H1 (cell line): Measurements from ENCODE around the gene ROBO4. TPM values are rescaled to one million over a fixed set of nuclear protein-coding genes. Genes with fewer than 3 reads are reported as not detected.

Experiments
- CTCF ChIA-PET: fragments of 300-600 bp; sonication (Branson Sonifier 250); formaldehyde crosslinking; loops from one replicate; lab custom pipeline; 2021; ENCODE audit not compliant: partially characterized antibody; lab: Charles Lee
- POLR2A ChIA-PET: fragments of 300-600 bp; sonication (Branson Sonifier 250); formaldehyde crosslinking; loops from one replicate; lab custom pipeline; 2021; ENCODE audit warnings: inconsistent platforms; ENCODE audit not compliant: partially characterized antibody; lab: Charles Lee
- DNase-seq, 2 experiments: peaks; one replicate each; pipeline versions ENCODE4 v3.0.0 to v3.0.0-alpha.2; 2010 to 2022; ENCODE audit warnings: low spot score in 2 of 2, low read depth in 1 of 2, mixed read lengths in 1 of 2
- FAIRE-seq: peaks from 2 replicates; lab custom pipeline; 2011; peaks lifted over from hg19 to GRCh38; lab: Jason Lieb, UNC
- H2AFZ ChIP-seq: 2 replicates; pipeline ENCODE4 v1.8.1; 2012; ENCODE audit warnings: low read length, inconsistent platforms
- H2AK5ac ChIP-seq: 2 replicates; pipeline ENCODE4 v1.6.1; 2013; ENCODE audit warnings: low read depth, low read length
- H2BK120ac ChIP-seq: replicated peaks from 2 replicates; pipeline ENCODE3; 2013; ENCODE audit warnings: low read depth, low read length, inconsistent platforms
- H2BK12ac ChIP-seq: 2 replicates; pipeline ENCODE4 v1.6.1; 2013; ENCODE audit warnings: low read depth, low read length
- H2BK15ac ChIP-seq: 2 replicates; pipeline ENCODE4 v1.6.1; 2013; ENCODE audit warnings: low read length
- H2BK20ac ChIP-seq: 2 replicates; pipeline ENCODE4 v1.6.1; 2013; ENCODE audit warnings: low read length
- H2BK5ac ChIP-seq: 2 replicates; pipeline ENCODE4 v1.6.1; 2013; ENCODE audit warnings: low read depth, low read length
- H3K14ac ChIP-seq: 2 replicates; pipeline ENCODE4 v1.6.1; 2013; ENCODE audit warnings: inconsistent platforms; ENCODE audit not compliant: insufficient read length
- H3K18ac ChIP-seq: 2 replicates; pipeline ENCODE4 v1.6.1; 2013; ENCODE audit warnings: low read length; ENCODE audit errors: extremely low read depth
- H3K23ac ChIP-seq: 2 replicates; pipeline ENCODE4 v1.6.1; 2013; ENCODE audit warnings: inconsistent platforms; ENCODE audit not compliant: insufficient read length
- H3K23me2 ChIP-seq: 2 replicates; pipeline ENCODE4 v1.6.1; 2013; ENCODE audit warnings: low read depth, low read length
- H3K27ac ChIP-seq: 2 replicates; pipeline ENCODE4 v1.6.1; 2011; ENCODE audit warnings: low read depth, low read length, inconsistent platforms
- H3K27me3 ChIP-seq, 4 experiments: replicated peaks in 1 of 4; 1 replicate in 1 of 4; 2 replicates in 3 of 4; pipeline versions ENCODE4 v1.6.1 to v1.8.1; 2011 to 2013; ENCODE audit warnings: low read length in 3 of 4, mild to moderate bottlenecking in 3 of 4, inconsistent platforms in 2 of 4, mixed read lengths in 2 of 4, moderate library complexity in 1 of 4; ENCODE audit not compliant: control insufficient read depth in 3 of 4, insufficient read depth in 3 of 4; ENCODE audit errors: extremely low read depth in 1 of 4
- H3K36me3 ChIP-seq, 4 experiments: 2 replicates each; pipeline versions ENCODE4 v1.6.1 to v1.8.1; 2011 to 2013; ENCODE audit warnings: mild to moderate bottlenecking in 4 of 4, low read length in 3 of 4, moderate library complexity in 2 of 4, control low read depth in 1 of 4, inconsistent platforms in 1 of 4; ENCODE audit not compliant: insufficient read depth in 4 of 4, control insufficient read depth in 2 of 4
- H3K4ac ChIP-seq: replicated peaks from 2 replicates; pipeline ENCODE3; 2013; ENCODE audit warnings: low read length, low read depth, mixed read lengths, inconsistent platforms; ENCODE audit not compliant: insufficient read length
- H3K4me1 ChIP-seq, 4 experiments: replicated peaks in 1 of 4; 1 replicate in 1 of 4; 2 replicates in 3 of 4; pipeline versions ENCODE4 v1.6.1 to v1.8.1; 2011 to 2013; ENCODE audit warnings: low read length in 3 of 4, inconsistent platforms in 2 of 4, mixed read lengths in 1 of 4; ENCODE audit not compliant: insufficient read depth in 4 of 4, control insufficient read depth in 3 of 4
- H3K4me2 ChIP-seq, 2 experiments: 2 replicates each; pipeline versions ENCODE4 v1.6.1 to v1.8.1; 2011 to 2013; ENCODE audit warnings: low read depth in 2 of 2, low read length in 2 of 2, control low read depth in 1 of 2, inconsistent platforms in 1 of 2, mild to moderate bottlenecking in 1 of 2; ENCODE audit not compliant: insufficient read depth in 1 of 2
- H3K4me3 ChIP-seq, 4 experiments: fragments of 200-600, 300-600 bp in 1 of 4; sonication (generic), shearing (Covaris generic), sonication (Bioruptor Twin) in 1 of 4; 2 replicates each; pipeline versions ENCODE4 v1.5.1 to v1.8.1; 2011 to 2016; ENCODE audit warnings: low read length in 4 of 4, low read depth in 3 of 4, control low read depth in 2 of 4, inconsistent platforms in 2 of 4, mild to moderate bottlenecking in 2 of 4, mixed read lengths in 1 of 4, moderate library complexity in 1 of 4; ENCODE audit not compliant: insufficient read depth in 2 of 4; ENCODE audit errors: extremely low read depth in 1 of 4
- H3K56ac ChIP-seq: replicated peaks from 2 replicates; pipeline ENCODE3; 2013; ENCODE audit warnings: low read depth, mild to moderate bottlenecking, mixed read lengths, low read length, inconsistent platforms; ENCODE audit not compliant: insufficient read length
- H3K79me1 ChIP-seq: 2 replicates; pipeline ENCODE4 v1.6.1; 2013; ENCODE audit warnings: low read depth, low read length, control low read depth
- H3K79me2 ChIP-seq, 2 experiments: 2 replicates each; pipeline versions ENCODE4 v1.6.1 to v1.8.1; 2012 to 2013; ENCODE audit warnings: low read length in 2 of 2, mild to moderate bottlenecking in 2 of 2, inconsistent platforms in 1 of 2; ENCODE audit not compliant: insufficient read depth in 2 of 2, control insufficient read depth in 1 of 2
- H3K9ac ChIP-seq, 4 experiments: replicated peaks in 1 of 4; 1 replicate in 1 of 4; 2 replicates in 3 of 4; pipeline versions ENCODE4 v1.6.1 to v1.8.1; 2011 to 2013; ENCODE audit warnings: low read depth in 3 of 4, low read length in 3 of 4, control low read depth in 2 of 4, mild to moderate bottlenecking in 2 of 4, moderate library complexity in 2 of 4, inconsistent platforms in 1 of 4; ENCODE audit errors: extremely low read depth in 1 of 4
- H3K9me3 ChIP-seq, 2 experiments: 2 replicates each; pipeline versions ENCODE4 v1.6.1 to v1.8.1; 2012 to 2013; ENCODE audit warnings: mild to moderate bottlenecking in 2 of 2, moderate library complexity in 2 of 2, control low read depth in 1 of 2, inconsistent platforms in 1 of 2, low read depth in 1 of 2, low read length in 1 of 2, mixed read lengths in 1 of 2; ENCODE audit not compliant: insufficient read depth in 2 of 2
- H4K20me1 ChIP-seq, 2 experiments: replicated peaks in 1 of 2; 2 replicates each; pipeline versions ENCODE3 to v1.8.1; 2011 to 2013; ENCODE audit warnings: inconsistent platforms in 2 of 2, low read length in 2 of 2, mild to moderate bottlenecking in 1 of 2; ENCODE audit not compliant: insufficient read depth in 2 of 2, control insufficient read depth in 1 of 2
- H4K5ac ChIP-seq: 2 replicates; pipeline ENCODE4 v1.6.1; 2013; ENCODE audit warnings: low read length, low read depth, mixed read lengths, inconsistent platforms; ENCODE audit not compliant: insufficient read length
- H4K8ac ChIP-seq: 2 replicates; pipeline ENCODE4 v1.8.0; 2013; ENCODE audit warnings: mild to moderate bottlenecking, moderate library complexity, low read length, inconsistent platforms; ENCODE audit not compliant: insufficient read depth; ENCODE audit errors: extremely low read depth
- H4K91ac ChIP-seq: replicated peaks from 2 replicates; pipeline ENCODE3; 2013; ENCODE audit warnings: low read length, mixed read lengths, inconsistent platforms; ENCODE audit not compliant: insufficient read length
- ASH2L ChIP-seq: fragments of 200-600, 300-600 bp; sonication (generic); IDR thresholded peaks from one replicate; pipeline ENCODE4 v1.7.1; 2017; ENCODE audit warnings: low read length
- BRCA1 ChIP-seq: IDR thresholded peaks from 2 replicates; pipeline ENCODE4 v1.6.1; 2012; ENCODE audit warnings: low read depth, low read length, improper control_type of control experiment
- CBX5 ChIP-seq: fragments of 300-800, 300-1000 bp; sonication (generic); IDR thresholded peaks from 2 replicates; pipeline ENCODE4 v1.7.1; 2016; ENCODE audit warnings: antibody characterized with exemption, low read length, low read depth
- CHD2 ChIP-seq: IDR thresholded peaks from 2 replicates; pipeline ENCODE4 v1.6.1; 2012; ENCODE audit warnings: low read length, improper control_type of control experiment
- CREB1 ChIP-seq: IDR thresholded peaks from 2 replicates; pipeline ENCODE4 v1.6.1; 2012; ENCODE audit warnings: inconsistent platforms
- HDAC6 ChIP-seq: IDR thresholded peaks from one replicate; pipeline ENCODE4 v1.7.1; 2012; ENCODE audit warnings: low read depth, mild to moderate bottlenecking, inconsistent platforms, low read length, moderate library complexity
- KDM5A ChIP-seq: fragments of 200-600 bp; IDR thresholded peaks from 2 replicates; pipeline ENCODE4 v1.7.1; 2012; ENCODE audit warnings: mild to moderate bottlenecking, low read length, inconsistent platforms, mixed read lengths
- POLR2AphosphoS5 ChIP-seq: IDR thresholded peaks from 2 replicates; pipeline ENCODE4 v1.6.1; 2011; ENCODE audit warnings: low read depth, low read length
- SIN3A ChIP-seq, 2 experiments: IDR thresholded peaks in 1 of 2; conservative IDR thresholded peaks in 1 of 2; 2 replicates each; pipeline ENCODE4 v1.6.1; 2011 to 2012; ENCODE audit warnings: low read length in 2 of 2, improper control_type of control experiment in 1 of 2, low read depth in 1 of 2, mild to moderate bottlenecking in 1 of 2
- TAF1 ChIP-seq: IDR thresholded peaks from 2 replicates; pipeline ENCODE4 v1.6.1; 2011; ENCODE audit warnings: mild to moderate bottlenecking, low read depth, low read length
- TAF7 ChIP-seq: optimal IDR thresholded peaks from 2 replicates; pipeline ENCODE3; 2011; ENCODE audit warnings: low read depth, mild to moderate bottlenecking, inconsistent platforms, low read length, moderate library complexity, borderline replicate concordance
- TBP ChIP-seq: IDR thresholded peaks from 2 replicates; pipeline ENCODE4 v1.6.1; 2011; ENCODE audit warnings: low read depth, low read length, improper control_type of control experiment
- WGBS, 2 experiments: shearing (Covaris generic) in 1 of 2; methylation state at CpG; one replicate each; pipeline versions ENCODE4 v1.1.6 to v1.1.7; 2013 to 2015; ENCODE audit warnings: low lambda C conversion rate in 2 of 2, mixed read lengths in 2 of 2, inconsistent platforms in 1 of 2, low coverage in 1 of 2, missing lambda C conversion rate in 1 of 2; ENCODE audit not compliant: insufficient replicate concordance in 2 of 2, insufficient coverage in 1 of 2, insufficient read length in 1 of 2; ENCODE audit errors: extremely low coverage in 1 of 2, missing lambda C conversion rate in 1 of 2; 5-methylcytosine and 5-hydroxymethylcytosine counted together
- polyA plus RNA-seq, 7 experiments: library from polyadenylated mRNA; depleted of rRNA in 3 of 7; stranded (reverse) in 5 of 7; unstranded in 2 of 7; fragments of >200 nt in 5 of 7; fragments of 200-250 nt in 2 of 7; gene quantifications; 1 replicate in 5 of 7; 2 replicates in 1 of 7; 4 replicates in 1 of 7; pipeline versions ENCODE4 v1.2.1 to v1.2.3, GENCODE V29; 2011 to 2013; ENCODE audit warnings: missing spikeins in 2 of 7, mixed read lengths in 2 of 7
- total RNA-seq: library from RNA; stranded (reverse); fragmentation: NEBNext Ultra II Directional; extraction: Animal tissue kit (Norgen Biotek cat#: 25700); gene quantifications from 2 replicates; pipeline ENCODE4 v1.2.1, GENCODE V29; 2021
- TF ChIP-seq, protein P1 (sequence below), 3 experiments: IDR thresholded peaks; 1 replicate in 2 of 3; 2 replicates in 1 of 3; pipeline versions ENCODE4 v1.5.1 to v1.6.1; 2011; ENCODE audit warnings: low read length in 3 of 3, mild to moderate bottlenecking in 3 of 3, inconsistent platforms in 2 of 3, low read depth in 1 of 3, moderate library complexity in 1 of 3; ENCODE audit not compliant: insufficient read depth in 1 of 3; ENCODE audit errors: control extremely low read depth in 1 of 3

The ROBO4 gene
- total and polyA plus RNA-seq, 2 of the 8 experiments (the other 6 are each of a cell fraction or from before 2014, with no cell fraction given), result 0.03 TPM; not detected in 1

DNA sequence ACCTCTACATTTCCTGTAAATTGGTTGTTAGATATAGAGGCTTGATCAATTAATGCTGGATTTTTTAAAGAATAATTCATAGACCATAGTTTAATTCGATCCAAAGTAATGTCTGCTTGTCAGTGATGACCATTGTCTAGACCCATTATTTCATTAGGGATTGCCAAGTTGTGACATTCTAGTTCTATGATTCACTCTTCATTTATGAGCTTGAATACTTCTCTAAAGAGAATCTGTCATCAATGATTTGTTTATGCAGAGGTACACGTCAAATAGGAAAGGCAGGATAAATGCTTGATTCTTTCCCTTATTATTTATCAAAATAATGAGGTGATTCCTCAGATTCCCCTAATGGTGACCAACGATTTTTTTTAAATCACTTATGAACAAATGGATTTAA, 56.5 kb downstream of the ROBO4 start:
- Histone ChIP-seq H3K9ac (no peak overlapping the region), H3K27ac (no peak overlapping the region), H2BK15ac (no peak overlapping the region), H3K36me3 (peaks cover 0 to 5% (median 0%) of the 10 kb centered on the region in 4 experiments; a peak in 1 of 8 replicates), H3K18ac (no peak overlapping the region), H3K4ac (no peak overlapping the region), H3K4me1 (peaks cover 3 to 26% (median 7%) of the 10 kb centered on the region in 4 experiments), H2AFZ (no peak overlapping the region), H4K91ac (no peak overlapping the region), H2BK5ac (no peak overlapping the region), H4K5ac (no peak overlapping the region), H3K4me2 (no peak overlapping the region), H3K79me2 (no peaks in the 10 kb centered on the region), H2BK20ac (no peak overlapping the region), H3K14ac (no peak overlapping the region), H3K23ac (no peak overlapping the region), H2AK5ac (no peak overlapping the region), H4K8ac (no peak overlapping the region), H3K27me3 (peaks cover 81 to 92% (median 88%) of the 10 kb centered on the region in 4 experiments), H3K9me3 (no peaks in the 10 kb centered on the region), H3K56ac (no peak overlapping the region), H3K4me3 (no peak overlapping the region), H2BK12ac (no peak overlapping the region), H3K79me1 (no peaks in the 10 kb centered on the region), H4K20me1 (peaks cover 14 to 34% of the 10 kb centered on the region in 2 experiments), H2BK120ac (no peak overlapping the region), H3K23me2 (peaks cover 2% of the 10 kb centered on the region; the same call in 1 of the 2 replicates)
- 41% methylated on average over 3 of the region's 3 CpGs; no CpG with 5 or more reads in 1 of the 2 experiments for WGBS, 2 experiments
- no peak for DNase-seq
- ChIA-PET CTCF (interaction anchor here (1.0 to 2.0 kb wide), 4 partner anchors 21 to 101 kb away, joined by 3 to 18 read pairs (median 5); partner anchors contain the start of genes NRGN and ROBO3), POLR2A (no interaction called here)
- FAIRE-seq, result no peak
- no peak for TF ChIP-seq SIN3A (conservative IDR thresholded peaks at IDR 0.05 in 1 of 2, IDR thresholded peaks at IDR 0.05 in 1 of 2; ENCODE audit: low read depth in 1 of 2, low read length in 2 of 2)
- no peak for TF ChIP-seq BRCA1
- TF ChIP-seq ASH2L, result no peak
- TF ChIP-seq, protein P1, sequence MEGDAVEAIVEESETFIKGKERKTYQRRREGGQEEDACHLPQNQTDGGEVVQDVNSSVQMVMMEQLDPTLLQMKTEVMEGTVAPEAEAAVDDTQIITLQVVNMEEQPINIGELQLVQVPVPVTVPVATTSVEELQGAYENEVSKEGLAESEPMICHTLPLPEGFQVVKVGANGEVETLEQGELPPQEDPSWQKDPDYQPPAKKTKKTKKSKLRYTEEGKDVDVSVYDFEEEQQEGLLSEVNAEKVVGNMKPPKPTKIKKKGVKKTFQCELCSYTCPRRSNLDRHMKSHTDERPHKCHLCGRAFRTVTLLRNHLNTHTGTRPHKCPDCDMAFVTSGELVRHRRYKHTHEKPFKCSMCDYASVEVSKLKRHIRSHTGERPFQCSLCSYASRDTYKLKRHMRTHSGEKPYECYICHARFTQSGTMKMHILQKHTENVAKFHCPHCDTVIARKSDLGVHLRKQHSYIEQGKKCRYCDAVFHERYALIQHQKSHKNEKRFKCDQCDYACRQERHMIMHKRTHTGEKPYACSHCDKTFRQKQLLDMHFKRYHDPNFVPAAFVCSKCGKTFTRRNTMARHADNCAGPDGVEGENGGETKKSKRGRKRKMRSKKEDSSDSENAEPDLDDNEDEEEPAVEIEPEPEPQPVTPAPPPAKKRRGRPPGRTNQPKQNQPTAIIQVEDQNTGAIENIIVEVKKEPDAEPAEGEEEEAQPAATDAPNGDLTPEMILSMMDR (IDR thresholded peaks at IDR 0.05; ENCODE audit: control extremely low read depth in 1 of 3, insufficient read depth in 1 of 3, low read depth in 1 of 3, low read length in 3 of 3), result no peak
- TF ChIP-seq CBX5, result no peak
- TF ChIP-seq HDAC6, result no peak
- no peak for TF ChIP-seq KDM5A
- no peak for TF ChIP-seq TAF1
- no peak for TF ChIP-seq CREB1
- TF ChIP-seq TBP, result no peak
- no peak for TF ChIP-seq CHD2
- TF ChIP-seq POLR2AphosphoS5, result no peak
- no peak for TF ChIP-seq TAF7
